ENCODE measurements around the gene LRBA. TPM values are rescaled to one million over a fixed set of nuclear protein-coding genes. Genes with fewer than 3 reads are reported as not detected.
A peak's percentile ranks its signal among the peaks of the same experiment; 100 is the strongest.

LRBA gene
- total and polyA plus RNA-seq, 9 of the 15 experiments (the other 6 are each of a cell fraction or from before 2014, with no cell fraction given), result 24.2 to 88.7 (median 59.7) TPM

DNA sequence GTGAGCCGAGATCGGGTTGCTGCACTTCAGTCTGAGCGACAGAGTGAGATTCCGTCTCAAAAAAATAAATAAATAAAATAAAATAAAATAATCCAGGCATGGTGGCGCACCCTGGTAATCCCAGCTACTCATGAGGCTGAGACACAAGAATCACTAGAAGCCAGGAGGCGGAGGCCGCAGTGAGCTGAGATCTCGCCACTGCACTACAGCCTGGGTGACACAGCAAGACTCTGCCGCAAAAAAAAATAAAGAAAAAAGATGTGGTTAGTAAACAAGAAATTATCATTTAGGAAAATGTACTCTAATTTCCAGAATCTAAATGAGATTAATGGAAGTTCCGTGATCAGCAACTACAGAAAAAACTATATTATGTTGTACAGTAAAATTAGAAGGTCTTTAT lies 14.5 kb upstream of the LRBA start (continued):
- no peak for TF ChIP-seq PCBP2 (IDR thresholded peaks at IDR 0.05; ENCODE audit: low read depth, low read length, poor library complexity, severe bottlenecking)
- no peak for TF ChIP-seq ZNF507 (tag; conservative IDR thresholded peaks at IDR 0.05)
- no peak for TF ChIP-seq DLX4 (CRISPR knock-in tag; IDR thresholded peaks at IDR 0.05)
- no peak for TF ChIP-seq ZNF197 (CRISPR knock-in tag; IDR thresholded peaks at IDR 0.05; ENCODE audit: low read depth)
- no peak for TF ChIP-seq FIP1L1 (IDR thresholded peaks at IDR 0.05; ENCODE audit: low read depth, low read length, poor library complexity, severe bottlenecking)
- peak; percentile 63 to 80 for TF ChIP-seq FOXK2 (conservative IDR thresholded peaks at IDR 0.05 in 1 of 2, IDR thresholded peaks at IDR 0.05 in 1 of 2; ENCODE audit: low read depth in 2 of 2)
- no peak for TF ChIP-seq ZNF445 (CRISPR knock-in tag; IDR thresholded peaks at IDR 0.05; ENCODE audit: low read depth)
- TF ChIP-seq, protein P1, sequence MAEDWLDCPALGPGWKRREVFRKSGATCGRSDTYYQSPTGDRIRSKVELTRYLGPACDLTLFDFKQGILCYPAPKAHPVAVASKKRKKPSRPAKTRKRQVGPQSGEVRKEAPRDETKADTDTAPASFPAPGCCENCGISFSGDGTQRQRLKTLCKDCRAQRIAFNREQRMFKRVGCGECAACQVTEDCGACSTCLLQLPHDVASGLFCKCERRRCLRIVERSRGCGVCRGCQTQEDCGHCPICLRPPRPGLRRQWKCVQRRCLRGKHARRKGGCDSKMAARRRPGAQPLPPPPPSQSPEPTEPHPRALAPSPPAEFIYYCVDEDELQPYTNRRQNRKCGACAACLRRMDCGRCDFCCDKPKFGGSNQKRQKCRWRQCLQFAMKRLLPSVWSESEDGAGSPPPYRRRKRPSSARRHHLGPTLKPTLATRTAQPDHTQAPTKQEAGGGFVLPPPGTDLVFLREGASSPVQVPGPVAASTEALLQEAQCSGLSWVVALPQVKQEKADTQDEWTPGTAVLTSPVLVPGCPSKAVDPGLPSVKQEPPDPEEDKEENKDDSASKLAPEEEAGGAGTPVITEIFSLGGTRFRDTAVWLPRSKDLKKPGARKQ (CRISPR knock-in tag; IDR thresholded peaks at IDR 0.05), result no peak
- no peak for TF ChIP-seq JUN (IDR thresholded peaks at IDR 0.05; ENCODE audit: borderline replicate concordance, low read depth, low read length)
- no peak for TF ChIP-seq JUN (CRISPR knock-in tag; IDR thresholded peaks at IDR 0.05; ENCODE audit: borderline replicate concordance)
- TF ChIP-seq DNMT1 (IDR thresholded peaks at IDR 0.05), result no peak
- TF ChIP-seq SAFB (IDR thresholded peaks at IDR 0.05; ENCODE audit: borderline replicate concordance, low read depth, low read length), result no peak
- TF ChIP-seq, protein P2, sequence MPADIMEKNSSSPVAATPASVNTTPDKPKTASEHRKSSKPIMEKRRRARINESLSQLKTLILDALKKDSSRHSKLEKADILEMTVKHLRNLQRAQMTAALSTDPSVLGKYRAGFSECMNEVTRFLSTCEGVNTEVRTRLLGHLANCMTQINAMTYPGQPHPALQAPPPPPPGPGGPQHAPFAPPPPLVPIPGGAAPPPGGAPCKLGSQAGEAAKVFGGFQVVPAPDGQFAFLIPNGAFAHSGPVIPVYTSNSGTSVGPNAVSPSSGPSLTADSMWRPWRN (IDR thresholded peaks at IDR 0.05; ENCODE audit: low read depth), result no peak
- no peak for TF ChIP-seq ZNF764 (CRISPR knock-in tag; IDR thresholded peaks at IDR 0.05; ENCODE audit: low read depth)
- no peak for TF ChIP-seq IRF1 (CRISPR knock-in tag; IDR thresholded peaks at IDR 0.05; ENCODE audit: borderline replicate concordance)
- TF ChIP-seq ZNF75A (CRISPR knock-in tag; IDR thresholded peaks at IDR 0.05), result no peak
- TF ChIP-seq MAFF (IDR thresholded peaks at IDR 0.05; ENCODE audit: low read length), result peak; percentile 56
- TF ChIP-seq, protein P3, sequence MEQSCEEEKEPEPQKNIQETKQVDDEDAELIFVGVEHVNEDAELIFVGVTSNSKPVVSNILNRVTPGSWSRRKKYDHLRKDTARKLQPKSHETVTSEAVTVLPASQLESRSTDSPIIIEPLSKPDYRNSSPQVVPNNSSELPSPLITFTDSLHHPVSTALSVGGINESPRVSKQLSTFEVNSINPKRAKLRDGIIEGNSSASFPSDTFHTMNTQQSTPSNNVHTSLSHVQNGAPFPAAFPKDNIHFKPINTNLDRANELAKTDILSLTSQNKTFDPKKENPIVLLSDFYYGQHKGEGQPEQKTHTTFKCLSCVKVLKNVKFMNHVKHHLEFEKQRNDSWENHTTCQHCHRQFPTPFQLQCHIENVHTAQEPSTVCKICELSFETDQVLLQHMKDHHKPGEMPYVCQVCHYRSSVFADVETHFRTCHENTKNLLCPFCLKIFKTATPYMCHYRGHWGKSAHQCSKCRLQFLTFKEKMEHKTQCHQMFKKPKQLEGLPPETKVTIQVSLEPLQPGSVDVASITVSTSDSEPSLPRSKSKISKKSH (CRISPR knock-in tag; IDR thresholded peaks at IDR 0.05), result no peak
- TF ChIP-seq ZFX (CRISPR knock-in tag; IDR thresholded peaks at IDR 0.05), result 0 out of 2 replicates have a peak, but pooled peaks have one; percentile 12

All from K562 (cell line).